Upper lobe of left lung (tissue), 6 donors: ENCODE measurements around the gene ATP6V1C2. TPM values are rescaled to one million over a fixed set of nuclear protein-coding genes. Genes with fewer than 3 reads are reported as not detected.

Experiments
- ATAC-seq, 2 donors: fragments of 200-7000 bp; cut with Tn5 transposase; one replicate each; pipeline ENCODE4 v1.9.1; 2022; ENCODE audit warnings: mild to moderate bottlenecking in 2 of 2, moderate library complexity in 2 of 2; ENCODE audit not compliant: low FRiP score in 2 of 2
- DNase-seq, 2 donors: peaks; one replicate each; pipeline ENCODE4 v3.0.0-alpha.2; 2019 to 2020
- H3K27ac ChIP-seq, 4 donors: fragments of 200-600 bp; sonication (generic); one replicate each; pipeline ENCODE4 v1.5.1; 2016 to 2019
- H3K27me3 ChIP-seq, 4 donors: fragments of 200-600 bp; sonication (generic); one replicate each; pipeline ENCODE4 v1.5.1; 2017 to 2019
- H3K36me3 ChIP-seq, 4 donors: fragments of 200-600 bp; sonication (generic); one replicate each; pipeline ENCODE4 v1.5.1; 2016 to 2019
- H3K4me1 ChIP-seq, 4 donors: fragments of 200-600 bp; sonication (generic); one replicate each; pipeline ENCODE4 v1.5.1; 2018 to 2019
- H3K4me3 ChIP-seq, 4 donors: fragments of 200-600 bp; sonication (generic); one replicate each; pipeline ENCODE4 v1.5.1; 2017 to 2019; ENCODE audit warnings: mild to moderate bottlenecking in 2 of 4, moderate library complexity in 1 of 4
- H3K9me3 ChIP-seq, 4 donors: fragments of 200-600 bp; sonication (generic); one replicate each; pipeline ENCODE4 v1.5.1; 2018 to 2019
- CTCF ChIP-seq, 6 experiments: fragments of 450-650 bp in 4 of 6; fragments of 200-600 bp in 2 of 6; sonication (generic) in 2 of 6; IDR thresholded peaks; one replicate each; pipeline ENCODE4 v1.5.1; 2016 to 2019; ENCODE audit warnings: antibody characterized with exemption in 6 of 6
- EP300 ChIP-seq, 4 donors: sonication (generic); formaldehyde crosslinking; IDR thresholded peaks; one replicate each; pipeline ENCODE4 v1.5.1; 2017; ENCODE audit warnings: antibody characterized with exemption in 4 of 4, control low read depth in 2 of 4
- POLR2A ChIP-seq, 4 donors: fragments of 450-650 bp; IDR thresholded peaks; one replicate each; pipeline ENCODE4 v1.5.1; 2016 to 2017; ENCODE audit warnings: antibody characterized with exemption in 4 of 4, mild to moderate bottlenecking in 2 of 4
- POLR2AphosphoS5 ChIP-seq, 2 donors: sonication (generic); formaldehyde crosslinking; IDR thresholded peaks; one replicate each; pipeline ENCODE4 v1.5.1; 2017; ENCODE audit warnings: antibody characterized with exemption in 2 of 2
- WGBS, 2 donors: methylation state at CpG; one replicate each; pipeline ENCODE4 v1.1.5; 2017 to 2018; 5-methylcytosine and 5-hydroxymethylcytosine counted together
- total RNA-seq, 6 donors: library from RNA; depleted of rRNA in 4 of 6; stranded (reverse); fragments of >200 nt in 4 of 6; gene quantifications; one replicate each; pipeline versions ENCODE4 v1.1.0 to v1.2.1, GENCODE V29; 2016 to 2021
- donor health status: DM: no; HTN: no; CAD: no; lungs with moderate emphysema.
- donor health status: DM: no; HTN: yes; CAD: no; lungs with severe emphysema.

Gene ATP6V1C2
- total RNA-seq, 6 donors from 2014 or later, result 0.81 to 92.2 (median 2.4) TPM

GRCh38 chr2:10829299-10829698 is 107.9 kb downstream of the ATP6V1C2 start:
- H3K4me3 ChIP-seq, result no peak overlapping the region
- no peak for DNase-seq
- peaks cover 0 to 10% (median 0%) of the 10 kb centered on the region in 4 donors for H3K27me3 ChIP-seq
- H3K27ac ChIP-seq, result no peak overlapping the region
- no peaks in the 10 kb centered on the region for H3K9me3 ChIP-seq
- TF ChIP-seq CTCF (IDR thresholded peaks at IDR 0.05) (no peak), EP300 (IDR thresholded peaks at IDR 0.05) (no peak), POLR2A (IDR thresholded peaks at IDR 0.05) (no peak), POLR2AphosphoS5 (IDR thresholded peaks at IDR 0.05) (no peak)
- peaks cover 6 to 8% (median 7%) of the 10 kb centered on the region in 4 donors for H3K4me1 ChIP-seq
- no peaks in the 10 kb centered on the region for H3K36me3 ChIP-seq
- WGBS, 2 donors, result 60 to 71% methylated on average over 3 of the region's 3 CpGs
- ATAC-seq, result no peak

GRCh38 chr2:10830203-10830602 is 108.8 kb downstream of the ATP6V1C2 start:
- TF ChIP-seq POLR2A (IDR thresholded peaks at IDR 0.05) (no peak), CTCF (IDR thresholded peaks at IDR 0.05) (no peak), POLR2AphosphoS5 (IDR thresholded peaks at IDR 0.05) (no peak), EP300 (IDR thresholded peaks at IDR 0.05) (no peak)
- Histone ChIP-seq H3K27ac (no peak overlapping the region), H3K4me3 (no peak overlapping the region), H3K27me3 (peaks cover 0 to 10% (median 0%) of the 10 kb centered on the region in 4 donors), H3K4me1 (peaks cover 6 to 12% (median 9%) of the 10 kb centered on the region in 4 donors), H3K36me3 (no peaks in the 10 kb centered on the region), H3K9me3 (no peaks in the 10 kb centered on the region)
- ATAC-seq (no peak), DNase-seq (no peak)
- WGBS, 2 donors, result 79 to 86% methylated on average over 4 to 8 of the region's 8 CpGs

GRCh38 chr2:10830641-10831399 is 109.4 kb downstream of the ATP6V1C2 start:
- H3K27me3 ChIP-seq, result peaks cover 0 to 10% (median 0%) of the 10 kb centered on the region in 4 donors
- DNase-seq (peak in 1 of 2 donors; percentile 67), ATAC-seq (no peak)
- no peak overlapping the region for H3K4me3 ChIP-seq
- WGBS, 2 donors, result 58 to 73% methylated on average over 22 to 24 of the region's 30 CpGs
- no peaks in the 10 kb centered on the region for H3K9me3 ChIP-seq
- peaks cover 6 to 16% (median 10%) of the 10 kb centered on the region in 4 donors for H3K4me1 ChIP-seq
- no peak overlapping the region for H3K27ac ChIP-seq
- TF ChIP-seq POLR2AphosphoS5 (IDR thresholded peaks at IDR 0.05) (no peak), EP300 (IDR thresholded peaks at IDR 0.05) (no peak), POLR2A (IDR thresholded peaks at IDR 0.05) (no peak), CTCF (IDR thresholded peaks at IDR 0.05) (no peak)
- no peaks in the 10 kb centered on the region for H3K36me3 ChIP-seq

- peaks cover 0 to 10% (median 0%) of the 10 kb centered on the region in 4 donors for H3K27me3 ChIP-seq
Observed at GRCh38 chr2:10831400-10831985, 110.1 kb downstream of the ATP6V1C2 start.

More at GRCh38 chr2:10831400-10831985, 110.1 kb downstream of the ATP6V1C2 start:
- Histone ChIP-seq H3K9me3 (no peaks in the 10 kb centered on the region), H3K36me3 (no peaks in the 10 kb centered on the region), H3K4me1 (peaks cover 6 to 16% (median 10%) of the 10 kb centered on the region in 4 donors), H3K27ac (no peak overlapping the region), H3K4me3 (no peak overlapping the region)
- ATAC-seq (no peak), DNase-seq (peak in 1 of 2 donors; percentile 44)
- TF ChIP-seq EP300 (IDR thresholded peaks at IDR 0.05), result no peak
- no peak for TF ChIP-seq POLR2A (IDR thresholded peaks at IDR 0.05)
- no peak for TF ChIP-seq CTCF (IDR thresholded peaks at IDR 0.05)
- TF ChIP-seq POLR2AphosphoS5 (IDR thresholded peaks at IDR 0.05), result no peak
- 56 to 58% methylated on average over 15 to 16 of the region's 16 CpGs for WGBS, 2 donors
